IPS DF 6.9 (cell line): ENCODE data around the gene IFNGR1.

Experiments
- DNase-seq: peaks from one replicate; pipeline ENCODE4 v3.0.0-alpha.2; 2013; ENCODE audit warnings: low read depth, low spot score
- H3K27ac ChIP-seq: one replicate; pipeline ENCODE4 v1.5.1; 2013; ENCODE audit warnings: low read length, control low read depth
- H3K27me3 ChIP-seq: 2 replicates; pipeline ENCODE4 v1.6.1; 2013; ENCODE audit warnings: mild to moderate bottlenecking, low read length; ENCODE audit not compliant: control insufficient read depth, insufficient read depth
- H3K36me3 ChIP-seq: 2 replicates; pipeline ENCODE4 v1.6.1; 2013; ENCODE audit warnings: low read length; ENCODE audit not compliant: control insufficient read depth, insufficient read depth
- H3K4me1 ChIP-seq: 2 replicates; pipeline ENCODE4 v1.6.1; 2013; ENCODE audit warnings: low read length; ENCODE audit not compliant: control insufficient read depth, insufficient read depth
- H3K4me3 ChIP-seq: 2 replicates; pipeline ENCODE4 v1.5.1; 2013; ENCODE audit warnings: mild to moderate bottlenecking, low read length
- H3K9me3 ChIP-seq: 2 replicates; pipeline ENCODE4 v1.6.1; 2013; ENCODE audit warnings: low read length, inconsistent platforms; ENCODE audit not compliant: control insufficient read depth, insufficient read depth
- WGBS: extraction: QIAGEN DNeasy Blood & Tissue Kit; methylation state at CpG from one replicate; pipeline ENCODE4 v1.1.7; 2013; ENCODE audit warnings: mixed read lengths, missing lambda C conversion rate; ENCODE audit not compliant: insufficient read length, insufficient coverage; 5-methylcytosine and 5-hydroxymethylcytosine counted together

Gene IFNGR1

DNA sequence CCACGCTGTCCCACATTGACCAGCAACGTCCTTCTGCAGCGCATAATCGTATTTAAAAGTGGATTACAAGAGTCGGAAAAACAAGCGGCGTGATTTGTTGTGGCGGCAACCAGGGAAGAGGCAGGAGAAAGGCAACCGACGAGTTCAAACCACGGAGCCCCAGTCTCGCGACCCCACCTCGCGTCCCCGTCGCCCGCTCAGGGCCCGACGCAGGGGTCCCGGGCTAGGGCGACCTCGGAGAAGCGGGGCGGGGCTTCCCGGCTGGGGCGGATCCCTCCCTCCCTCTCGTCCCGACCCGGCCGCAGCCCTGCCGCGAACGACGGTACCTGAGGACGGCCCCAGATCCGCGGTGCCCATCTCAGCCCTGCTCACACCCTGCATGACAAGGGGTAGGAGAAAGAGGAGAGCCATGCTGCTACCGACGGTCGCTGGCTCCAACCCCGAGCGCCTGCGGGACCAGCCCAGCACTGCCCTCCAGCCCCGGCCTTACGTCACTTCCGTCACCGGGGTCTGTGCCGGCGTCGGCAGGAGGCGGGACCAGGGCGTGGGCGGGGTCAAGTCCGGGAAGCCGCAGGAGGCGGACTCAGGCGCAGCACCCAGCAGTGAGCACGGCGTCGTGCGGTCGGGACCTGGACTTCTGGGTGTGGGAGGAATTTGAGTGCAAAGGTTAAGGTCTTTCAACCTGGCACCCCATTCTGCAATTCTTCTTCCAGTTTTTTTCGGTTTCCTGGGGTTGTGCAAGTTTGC is at the start of gene IFNGR1:
IFNGR1 (minus strand) TSS at position 469 of the 747 bp plus-strand sequence; CDS start at position 411, 58 bp downstream.
- no peaks in the 10 kb centered on the region for H3K4me1 ChIP-seq
- no peaks in the 10 kb centered on the region for H3K27me3 ChIP-seq
- H3K36me3 ChIP-seq = no peaks in the 10 kb centered on the region
- H3K27ac ChIP-seq = no peak within 1 kb of the TSS
- peak within 1 kb of the TSS; percentile 92 for H3K4me3 ChIP-seq
- peak; percentile 70 for DNase-seq
- H3K9me3 ChIP-seq = no peaks in the 10 kb centered on the region
- WGBS = no CpG with 5 or more reads among the region's 64 CpGs

DNA sequence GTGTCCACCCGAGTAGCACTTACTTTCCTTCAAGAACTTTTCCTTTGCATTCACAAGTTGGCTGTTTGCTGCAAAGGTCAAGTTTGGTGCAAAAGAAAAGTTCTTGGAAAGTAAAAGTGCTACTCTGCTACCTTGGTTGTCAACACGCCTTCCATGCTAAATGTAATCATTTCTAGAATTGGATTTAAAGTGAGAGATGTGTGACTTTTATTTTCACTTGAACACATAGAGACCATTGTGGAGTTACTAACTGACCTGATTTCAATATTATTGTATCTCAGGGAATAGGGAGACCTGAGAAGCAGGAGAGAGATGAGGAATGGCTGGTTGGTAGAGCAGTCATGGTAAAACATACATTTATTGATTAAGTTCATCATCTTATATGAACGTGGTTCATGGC is 49.7 kb upstream of the IFNGR1 start:
- H3K4me3 ChIP-seq = no peak overlapping the region
- H3K9me3 ChIP-seq = no peaks in the 10 kb centered on the region
- DNase-seq = no peak
- no peaks in the 10 kb centered on the region for H3K27me3 ChIP-seq
- no peak overlapping the region for H3K27ac ChIP-seq
- H3K36me3 ChIP-seq = no peaks in the 10 kb centered on the region
- no peaks in the 10 kb centered on the region for H3K4me1 ChIP-seq
- no CpG with 5 or more reads among the region's 3 CpGs for WGBS

DNA sequence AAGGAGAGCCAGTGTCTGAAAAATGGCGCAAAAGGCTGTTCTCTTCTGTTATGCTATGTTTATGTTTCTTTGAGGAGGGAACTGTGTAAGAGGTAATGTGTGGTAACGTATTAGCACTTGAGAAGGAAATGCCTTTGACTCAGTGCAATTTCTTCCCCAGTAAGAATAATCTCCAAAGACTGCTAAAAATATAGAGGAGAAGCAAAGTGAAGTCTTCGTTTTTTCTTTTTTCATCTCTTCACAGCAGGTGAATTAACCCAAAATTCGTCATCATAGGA is 47.1 kb upstream of the IFNGR1 start:
- 100% methylated on average over 1 of the region's 4 CpGs for WGBS
- H3K36me3 ChIP-seq = no peaks in the 10 kb centered on the region
- no peak overlapping the region for H3K4me3 ChIP-seq
- no peaks in the 10 kb centered on the region for H3K27me3 ChIP-seq
- no peak overlapping the region for H3K27ac ChIP-seq
- H3K9me3 ChIP-seq = no peaks in the 10 kb centered on the region
- DNase-seq = no peak
- no peaks in the 10 kb centered on the region for H3K4me1 ChIP-seq

DNA sequence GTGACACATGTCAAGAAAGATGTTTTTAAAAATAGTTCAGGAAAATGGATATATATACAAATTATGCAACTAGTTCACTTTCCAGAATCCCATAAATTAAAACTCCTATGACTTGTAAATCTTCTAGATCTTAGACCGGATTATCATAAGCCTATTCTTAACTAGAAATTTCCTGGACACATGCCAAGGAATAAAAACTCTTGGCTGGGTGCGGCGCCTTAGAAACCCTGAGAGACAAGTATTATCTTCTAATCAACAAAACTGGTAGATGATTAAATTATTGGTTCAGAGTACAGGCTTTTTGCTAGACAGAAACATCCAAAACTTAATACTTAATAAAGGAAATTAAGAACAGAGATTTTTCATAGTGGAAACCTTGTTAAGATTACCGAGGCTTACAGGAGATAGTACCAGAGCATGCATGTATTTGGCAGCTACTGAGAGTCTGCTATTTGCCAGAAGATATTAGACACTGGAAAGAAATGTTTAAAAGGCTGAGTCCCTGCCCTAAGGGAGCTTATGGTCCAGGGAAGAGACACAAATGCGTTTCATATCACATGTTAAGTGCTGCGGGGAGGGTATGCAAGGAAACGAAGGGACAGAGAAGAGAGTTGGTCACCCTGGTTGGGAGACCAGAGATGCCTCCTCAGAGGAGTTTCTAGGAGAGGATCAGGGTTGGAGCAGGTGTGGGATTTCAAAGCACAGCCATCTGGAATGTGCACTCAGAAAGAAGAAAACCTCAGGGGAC is 46.5 kb upstream of the IFNGR1 start:
- no CpG with 5 or more reads among the region's 7 CpGs for WGBS
- H3K4me3 ChIP-seq = no peak overlapping the region
- no peaks in the 10 kb centered on the region for H3K36me3 ChIP-seq
- H3K4me1 ChIP-seq = no peaks in the 10 kb centered on the region
- no peaks in the 10 kb centered on the region for H3K27me3 ChIP-seq
- DNase-seq = no peak
- no peaks in the 10 kb centered on the region for H3K9me3 ChIP-seq
- no peak overlapping the region for H3K27ac ChIP-seq

DNA sequence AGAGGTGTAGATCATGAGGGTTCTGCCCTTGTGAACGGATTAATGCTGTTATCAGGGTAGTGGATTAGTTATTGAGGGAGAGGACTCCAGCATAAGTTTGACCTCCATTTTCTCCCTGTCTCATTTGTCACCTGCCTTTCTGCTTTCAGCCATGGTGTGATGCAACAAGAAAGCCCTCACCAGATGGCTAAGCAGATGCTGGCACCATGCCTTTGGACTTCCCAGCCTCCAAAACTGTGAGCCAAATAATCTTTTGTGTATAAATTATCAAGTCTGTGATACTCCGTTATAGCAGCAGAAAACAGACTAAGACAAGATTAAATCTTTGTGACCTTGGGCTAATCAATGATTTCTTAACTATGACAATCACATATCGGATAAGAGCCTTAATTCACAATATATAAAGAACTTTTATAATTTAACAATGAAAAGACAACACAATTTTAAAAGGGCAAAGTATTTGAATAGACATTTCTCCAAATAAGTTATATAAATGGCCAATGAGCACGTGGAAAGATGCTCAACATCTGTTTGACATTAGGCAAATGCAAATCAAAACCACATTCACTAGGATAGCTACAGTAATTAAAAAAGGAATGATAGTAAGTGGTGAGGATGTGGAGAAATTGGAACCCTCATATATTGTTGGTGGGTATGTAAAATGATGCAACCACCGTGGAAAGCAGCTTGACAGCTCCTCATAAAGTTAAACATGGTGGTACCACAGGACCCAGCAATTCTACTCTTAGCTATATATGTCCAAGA is 45.3 kb upstream of the IFNGR1 start:
- no peaks in the 10 kb centered on the region for H3K4me1 ChIP-seq
- H3K9me3 ChIP-seq = no peaks in the 10 kb centered on the region
- DNase-seq = no peak
- H3K27me3 ChIP-seq = no peaks in the 10 kb centered on the region
- no peak overlapping the region for H3K27ac ChIP-seq
- WGBS = no CpG with 5 or more reads among the region's 5 CpGs
- H3K36me3 ChIP-seq = no peaks in the 10 kb centered on the region
- no peak overlapping the region for H3K4me3 ChIP-seq

DNA sequence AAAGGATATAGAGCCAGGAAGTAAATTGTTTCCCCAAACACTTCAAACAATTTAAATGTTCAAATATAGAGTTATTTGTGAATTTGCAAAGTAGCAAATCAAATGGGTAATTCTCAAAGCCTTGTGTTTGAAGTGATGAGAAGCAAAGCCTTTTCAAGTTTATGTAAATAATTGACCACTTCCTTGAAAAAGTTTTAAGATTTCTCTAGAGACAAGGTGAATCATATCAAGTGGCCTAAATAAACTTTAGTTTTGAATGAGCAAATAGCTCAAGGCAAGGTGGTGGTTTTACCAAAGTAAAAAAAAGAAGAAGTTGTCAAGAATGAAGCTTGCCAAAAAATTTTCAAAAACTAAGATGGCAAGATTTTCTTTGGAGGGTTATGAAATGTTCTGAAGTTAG is 42.6 kb upstream of the IFNGR1 start:
- DNase-seq = no peak
- Histone ChIP-seq H3K4me3 (no peak overlapping the region), H3K27me3 (no peaks in the 10 kb centered on the region), H3K4me1 (no peaks in the 10 kb centered on the region), H3K9me3 (no peaks in the 10 kb centered on the region), H3K27ac (no peak overlapping the region), H3K36me3 (no peaks in the 10 kb centered on the region)

DNA sequence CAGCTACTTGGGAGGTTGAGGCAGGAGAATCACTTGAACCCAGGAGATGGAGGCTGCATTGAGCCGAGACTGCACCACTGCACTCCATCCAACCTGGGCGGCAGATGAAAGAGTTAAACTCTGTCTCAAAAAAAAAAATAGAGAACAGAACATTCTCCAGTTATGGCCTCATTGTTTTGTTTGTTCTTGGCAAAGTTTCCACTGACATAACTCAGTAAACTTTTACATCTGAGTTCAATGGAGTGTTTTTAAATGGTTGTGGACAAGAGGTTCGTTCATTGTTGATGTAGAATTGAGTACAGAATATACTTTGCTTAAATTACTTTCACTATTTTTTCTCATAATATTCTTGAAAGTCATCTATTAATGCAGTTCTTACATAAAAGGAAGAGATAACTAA is 42.2 kb upstream of the IFNGR1 start:
- WGBS = no CpG with 5 or more reads among the region's 3 CpGs
- Histone ChIP-seq H3K9me3 (no peaks in the 10 kb centered on the region), H3K36me3 (no peaks in the 10 kb centered on the region), H3K4me3 (no peak overlapping the region), H3K4me1 (no peaks in the 10 kb centered on the region), H3K27ac (no peak overlapping the region), H3K27me3 (no peaks in the 10 kb centered on the region)
- no peak for DNase-seq

DNA sequence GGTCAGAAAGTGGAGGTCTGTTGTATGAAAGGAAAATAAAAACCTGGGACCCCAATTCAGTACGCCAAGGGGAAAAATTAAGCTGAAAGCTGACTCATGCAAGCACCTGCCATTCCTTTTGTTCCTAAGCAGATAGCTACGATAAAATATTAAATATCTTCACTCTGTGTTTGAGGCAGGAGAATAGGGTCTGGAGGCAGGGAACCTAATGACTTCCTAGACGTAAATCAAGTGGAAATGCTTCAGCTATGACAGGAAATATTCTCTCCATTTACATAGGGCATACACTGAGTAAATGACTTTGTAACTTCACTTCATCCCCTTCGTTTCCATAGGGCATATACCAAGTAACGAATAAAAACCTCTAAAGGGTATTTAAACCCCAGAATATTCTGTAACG is 41.0 kb upstream of the IFNGR1 start:
- DNase-seq = no peak
- whole genome bisulfite sequencing = no CpG with 5 or more reads among the region's 6 CpGs

DNA sequence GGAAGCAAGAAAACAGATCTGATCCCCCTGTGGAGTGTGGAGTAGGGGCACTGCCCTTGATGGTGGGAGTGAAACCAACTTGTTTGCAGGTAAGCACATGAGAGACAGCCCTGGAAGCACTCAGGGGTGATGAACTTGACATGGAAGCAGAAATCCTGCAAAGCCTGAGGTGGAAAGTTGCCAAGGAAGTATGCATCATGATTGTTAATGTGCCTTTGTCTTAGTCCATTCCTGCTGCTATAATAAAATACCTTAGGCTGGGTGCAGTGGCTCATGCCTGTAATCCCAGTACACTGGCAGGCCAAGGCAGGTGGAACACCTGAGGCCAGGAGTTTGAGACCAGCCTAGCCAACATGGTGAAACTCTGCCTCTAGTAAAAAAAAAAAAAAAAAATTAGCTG is 40.2 kb upstream of the IFNGR1 start:
- DNase-seq = no peak
- Histone ChIP-seq H3K9me3 (no peaks in the 10 kb centered on the region), H3K4me1 (no peaks in the 10 kb centered on the region), H3K27me3 (no peaks in the 10 kb centered on the region), H3K36me3 (no peaks in the 10 kb centered on the region), H3K4me3 (no peak overlapping the region), H3K27ac (no peak overlapping the region)

More for the DNA sequence above, 41.0 kb upstream of the IFNGR1 start:
- no peaks in the 10 kb centered on the region for H3K36me3 ChIP-seq
- H3K9me3 ChIP-seq = no peaks in the 10 kb centered on the region
- H3K27me3 ChIP-seq = no peaks in the 10 kb centered on the region
- H3K4me3 ChIP-seq = no peak overlapping the region
- no peaks in the 10 kb centered on the region for H3K4me1 ChIP-seq
- H3K27ac ChIP-seq = no peak overlapping the region

DNA sequence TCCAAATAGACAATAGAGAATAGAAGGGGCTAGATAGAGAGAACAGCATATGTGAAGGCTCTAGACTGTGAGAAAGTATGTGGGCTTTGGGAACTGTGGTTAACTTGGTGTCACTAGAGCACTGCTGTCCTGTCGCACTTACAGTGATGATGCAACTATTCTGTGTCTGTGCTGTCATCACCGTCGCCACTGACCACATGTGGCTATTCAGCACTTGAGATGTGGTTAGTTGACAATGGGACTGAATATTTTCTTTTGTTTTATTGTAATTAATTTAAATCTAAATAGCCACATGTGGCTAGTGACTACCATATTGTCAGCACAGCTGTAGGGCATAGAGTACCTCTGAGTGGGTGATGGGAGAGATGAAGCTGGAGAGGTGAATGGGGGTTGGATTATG is 39.0 kb upstream of the IFNGR1 start:
- Histone ChIP-seq H3K4me1 (no peaks in the 10 kb centered on the region), H3K4me3 (no peak overlapping the region), H3K9me3 (no peaks in the 10 kb centered on the region; the same call in 1 of the 2 replicates), H3K36me3 (no peaks in the 10 kb centered on the region), H3K27me3 (no peaks in the 10 kb centered on the region), H3K27ac (no peak overlapping the region)
- WGBS = no CpG with 5 or more reads among the region's 3 CpGs
- no peak for DNase-seq
